HG03354 (cell line): ENCODE results near the gene IZUMO4.
"Not testable (repeated sequence)": the region's sequence is repeated elsewhere in the genome, so short reads cannot be mapped to it uniquely, and the experiment has no call there.

ENCODE experiments used
- ATAC-seq: cut with Tn5 transposase; IDR thresholded peaks from one replicate; pipeline ENCODE4 v1.9.1; 2021; ENCODE audit warnings: mild to moderate bottlenecking; ENCODE audit not compliant: unreplicated experiment, poor library complexity, severe bottlenecking

IZUMO4 gene

DNA sequence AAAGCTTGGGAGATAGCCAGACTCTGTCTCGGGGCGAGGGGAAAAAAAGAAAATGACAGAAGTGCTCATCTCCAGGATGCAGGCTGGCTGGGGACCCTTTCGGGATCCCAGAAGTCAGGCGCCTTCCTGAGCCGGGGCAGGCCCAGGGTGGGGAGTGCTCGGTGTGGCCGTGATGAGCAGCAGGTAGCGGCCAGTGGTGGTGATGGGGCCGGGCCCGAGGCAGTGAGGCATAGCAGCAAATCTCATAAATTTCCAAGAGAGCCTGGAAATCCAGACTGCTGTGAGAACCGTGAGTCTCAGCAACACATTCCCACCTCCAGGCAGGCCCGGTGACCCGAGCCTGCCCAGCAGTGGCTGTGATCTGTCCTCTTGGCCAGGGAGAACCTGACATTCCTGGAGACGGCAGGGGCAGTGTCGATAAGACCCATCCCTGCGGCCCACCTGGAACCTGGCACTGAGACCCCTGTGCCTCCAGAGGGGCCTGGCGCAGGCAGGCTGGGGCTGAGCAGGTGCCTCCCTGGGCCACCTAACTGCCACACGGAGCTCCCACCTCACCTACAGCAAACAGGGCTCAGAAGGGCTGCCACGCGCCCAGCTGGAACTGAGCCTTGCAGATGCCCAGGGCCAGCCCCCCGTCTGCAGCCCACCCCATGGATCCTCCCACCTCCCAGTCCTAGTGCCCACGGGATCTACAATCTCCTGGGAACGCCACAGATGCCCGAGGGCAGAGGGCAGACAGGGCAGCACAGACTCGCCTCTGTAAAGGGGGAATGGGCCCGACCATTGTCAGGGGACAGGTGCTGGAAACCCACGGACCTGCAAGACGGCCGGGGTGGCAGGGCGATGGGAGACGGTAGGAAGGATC is 23.4 kb downstream of the IZUMO4 start:
- ATAC-seq: no peak

DNA sequence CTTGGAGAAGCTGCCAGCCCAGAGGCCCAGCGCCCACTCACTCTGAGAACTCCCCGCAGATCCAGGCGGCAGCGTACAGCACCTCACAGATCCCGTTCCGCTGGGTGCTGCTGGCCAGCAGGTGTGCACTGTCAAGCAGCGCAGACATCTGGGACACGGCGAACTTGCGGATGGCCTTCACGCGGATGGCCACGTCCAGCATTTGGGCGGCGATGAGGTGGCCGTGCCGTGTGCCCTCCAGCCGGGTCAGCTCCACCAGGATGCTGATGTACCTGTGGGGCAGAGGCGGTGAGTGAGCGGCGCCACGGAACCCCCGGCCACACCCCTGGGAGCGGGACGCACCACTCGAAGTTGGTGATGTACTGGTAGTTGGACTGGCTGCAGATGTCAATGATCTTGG is 24.1 kb downstream of the IZUMO4 start:
- ATAC-seq: no peak

DNA sequence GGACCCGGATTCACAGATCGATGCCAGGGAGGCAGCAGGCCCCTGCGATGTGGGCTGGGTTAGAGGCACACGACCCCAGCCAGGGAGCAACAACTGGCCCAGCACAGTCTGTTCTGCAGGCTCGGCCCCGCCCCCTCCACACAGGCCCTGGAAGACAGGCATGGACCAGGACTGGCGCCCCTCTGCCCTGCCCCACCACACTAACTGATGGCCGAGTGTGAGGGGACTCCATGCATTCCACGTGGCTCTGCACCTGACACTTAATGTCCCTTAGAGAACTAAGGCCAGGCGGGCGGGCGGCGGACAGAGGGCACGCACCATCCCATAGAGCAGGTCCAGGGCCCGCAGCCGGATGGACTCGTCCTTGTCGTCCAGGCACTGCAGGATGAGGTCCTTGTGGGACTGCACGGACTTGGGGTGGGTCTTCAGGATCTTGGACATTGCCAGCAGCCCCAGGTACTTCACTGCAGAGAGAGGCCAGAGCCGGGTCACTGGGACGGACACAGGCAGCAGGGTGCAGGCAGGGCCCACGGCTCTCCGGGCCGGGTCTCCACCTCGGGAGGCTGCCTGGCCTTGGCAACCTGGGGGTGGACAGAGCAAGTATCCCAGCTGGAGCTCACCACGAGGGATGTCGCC is 24.8 kb downstream of the IZUMO4 start:
- no peak for ATAC-seq

DNA sequence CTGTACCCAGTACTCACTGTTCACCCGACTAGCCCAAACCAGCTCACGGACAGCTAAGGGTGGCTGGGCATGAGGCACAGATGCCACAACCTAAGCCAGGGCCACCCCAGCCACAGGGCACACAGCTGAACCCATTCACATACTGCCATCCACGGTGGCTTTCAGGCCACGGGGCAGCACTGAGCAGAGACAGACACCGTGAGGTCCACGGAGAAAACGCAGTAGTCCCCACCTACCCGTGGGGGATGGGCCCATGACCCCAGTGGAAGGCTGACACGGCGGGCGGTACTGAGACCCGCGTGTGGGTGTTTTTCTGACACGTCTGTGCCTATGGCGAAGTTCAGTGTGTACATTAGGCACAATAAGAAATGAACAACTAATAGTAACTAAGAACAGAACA is 25.5 kb downstream of the IZUMO4 start:
- no peak for ATAC-seq

DNA sequence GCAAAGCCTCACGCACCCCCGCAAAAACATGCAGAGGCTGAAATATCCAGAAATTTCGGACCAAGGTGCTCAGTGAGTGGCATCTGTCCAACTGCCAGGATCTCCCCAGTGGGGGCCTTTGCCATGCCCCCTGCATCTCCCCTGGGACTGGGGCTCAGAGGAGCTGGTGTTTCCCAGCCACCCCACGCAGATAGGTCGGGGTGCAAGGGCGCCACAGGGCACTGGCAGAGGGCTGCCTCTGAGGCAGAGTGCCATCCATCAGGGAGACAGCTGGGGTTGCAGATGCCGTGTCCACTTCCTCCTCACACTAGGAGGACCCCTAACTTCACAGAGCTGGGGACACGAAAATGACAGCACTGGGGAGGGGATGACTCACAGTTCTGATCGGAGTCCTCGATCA is 26.3 kb downstream of the IZUMO4 start:
- ATAC-seq: no peak

DNA sequence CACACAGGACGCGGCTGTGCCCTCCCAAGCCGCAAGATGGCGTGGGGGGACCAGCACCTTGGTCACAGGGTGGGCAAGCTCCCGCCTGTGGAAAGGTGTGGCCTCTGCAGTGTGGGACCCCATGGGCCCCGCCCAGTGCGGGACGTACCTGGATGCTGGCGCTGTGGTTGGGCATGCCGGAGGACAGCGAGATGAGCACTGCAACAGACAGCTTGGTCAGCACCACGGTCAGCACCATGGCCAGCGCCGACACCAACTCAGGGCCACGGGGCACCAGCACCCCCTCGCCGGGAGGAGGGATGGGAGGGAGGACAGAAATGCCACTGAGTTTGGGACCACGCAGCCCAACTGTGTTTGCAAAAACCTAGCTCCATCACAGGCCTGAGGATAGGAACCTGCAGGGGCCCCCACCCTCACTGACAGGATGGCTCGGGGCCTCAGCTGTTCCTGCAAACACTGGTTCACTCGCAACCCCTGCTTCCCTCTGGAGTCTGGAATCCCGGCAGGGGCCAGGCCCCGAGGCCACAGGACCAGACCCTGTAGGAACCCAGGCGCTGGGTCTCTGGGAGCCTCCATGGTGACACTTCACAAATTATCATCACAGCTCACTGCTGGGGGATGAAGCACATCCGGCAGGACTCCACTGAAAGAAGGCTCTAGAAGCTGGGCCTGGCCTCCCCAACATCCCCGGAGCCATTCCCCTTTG is 27.1 kb downstream of the IZUMO4 start:
- no peak for ATAC-seq

DNA sequence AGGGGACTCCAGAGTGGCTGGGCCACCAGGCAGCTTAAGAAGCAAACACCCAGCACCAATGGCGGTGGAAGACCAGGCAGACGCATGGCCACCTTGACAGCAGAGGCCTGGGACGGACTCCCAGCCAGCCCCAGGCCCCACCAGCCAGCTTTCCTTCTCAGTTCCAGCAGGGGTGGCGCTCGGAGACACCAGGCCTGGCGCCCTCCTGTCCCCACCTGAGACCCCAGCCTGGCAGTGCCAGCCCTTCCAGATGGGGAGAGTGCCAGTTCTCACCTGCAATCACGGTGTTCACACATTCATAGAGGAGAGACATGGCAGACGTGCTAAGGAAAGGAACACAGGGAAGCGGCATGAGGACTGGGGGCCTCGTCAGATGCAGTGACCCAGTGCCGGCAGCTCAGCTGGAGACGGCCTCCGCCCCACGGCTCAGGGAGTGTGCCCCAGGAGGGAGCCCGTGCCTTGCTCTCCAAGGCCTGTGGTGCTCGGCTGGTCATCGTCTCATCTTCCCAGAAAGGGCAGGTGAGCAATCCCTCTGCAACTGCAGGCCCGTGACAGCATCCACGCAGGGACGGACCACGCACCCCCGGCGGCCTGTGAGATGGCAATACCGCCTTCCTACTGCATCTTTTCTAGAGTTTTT is 30.3 kb downstream of the IZUMO4 start:
- ATAC-seq: no peak

DNA sequence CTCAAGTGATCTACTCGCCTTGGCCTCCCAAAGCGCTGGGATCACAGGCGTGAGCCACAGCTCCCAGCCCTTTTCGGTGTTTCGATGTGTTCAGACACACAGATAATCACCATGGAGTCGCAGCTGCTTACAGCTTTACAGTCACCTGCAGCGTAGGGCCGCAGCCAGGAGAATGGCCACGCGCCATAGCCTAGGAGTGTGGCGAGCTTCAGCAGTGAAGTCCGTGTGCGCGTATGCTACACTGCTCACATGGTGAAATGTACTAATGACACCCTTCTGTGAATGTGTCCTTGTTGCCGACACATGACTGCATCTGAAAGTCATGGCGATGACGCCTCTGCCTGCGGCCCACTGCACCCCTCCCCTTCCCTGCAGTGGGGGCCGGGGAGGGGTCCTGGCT is 31.0 kb downstream of the IZUMO4 start:
- no peak for ATAC-seq

DNA sequence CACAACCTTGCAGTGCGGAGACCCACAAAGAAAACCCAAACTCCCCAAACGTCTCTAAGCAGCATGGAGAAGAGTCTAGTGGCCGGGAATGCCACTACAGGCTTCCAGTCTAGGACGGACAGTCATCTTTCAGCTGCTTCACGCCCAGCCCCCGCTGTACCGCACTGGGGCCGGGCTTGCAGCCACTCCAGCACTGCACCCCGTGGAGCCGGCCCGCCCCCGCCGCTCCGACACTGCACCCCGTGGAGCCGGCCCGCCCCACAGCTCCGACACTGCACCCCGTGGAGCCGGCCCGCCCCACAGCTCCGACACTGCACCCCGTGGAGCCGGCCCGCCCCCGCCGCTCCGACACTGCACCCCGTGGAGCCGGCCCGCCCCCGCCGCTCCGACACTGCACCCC is 31.5 kb downstream of the IZUMO4 start:
- ATAC-seq: not testable (repeated sequence)

DNA sequence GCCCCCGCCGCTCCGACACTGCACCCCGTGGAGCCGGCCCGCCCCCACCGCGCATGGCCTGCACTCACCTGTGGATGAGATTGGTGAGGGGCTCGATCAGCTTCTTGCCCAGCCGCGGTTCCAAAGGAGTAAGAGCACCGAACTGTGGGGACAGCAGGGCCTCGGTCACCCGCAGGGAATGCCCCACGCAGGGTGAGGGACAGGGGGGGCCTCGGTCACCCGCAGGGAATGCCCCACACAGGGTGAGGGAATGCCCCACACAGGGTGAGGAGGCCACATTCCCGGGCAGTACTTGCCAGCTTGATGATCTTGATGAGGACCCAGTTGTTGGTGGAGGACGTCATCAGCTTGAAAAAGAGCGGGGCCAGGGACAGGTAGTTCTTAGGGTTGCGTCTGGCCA is 32.3 kb downstream of the IZUMO4 start:
- no peak for ATAC-seq

DNA sequence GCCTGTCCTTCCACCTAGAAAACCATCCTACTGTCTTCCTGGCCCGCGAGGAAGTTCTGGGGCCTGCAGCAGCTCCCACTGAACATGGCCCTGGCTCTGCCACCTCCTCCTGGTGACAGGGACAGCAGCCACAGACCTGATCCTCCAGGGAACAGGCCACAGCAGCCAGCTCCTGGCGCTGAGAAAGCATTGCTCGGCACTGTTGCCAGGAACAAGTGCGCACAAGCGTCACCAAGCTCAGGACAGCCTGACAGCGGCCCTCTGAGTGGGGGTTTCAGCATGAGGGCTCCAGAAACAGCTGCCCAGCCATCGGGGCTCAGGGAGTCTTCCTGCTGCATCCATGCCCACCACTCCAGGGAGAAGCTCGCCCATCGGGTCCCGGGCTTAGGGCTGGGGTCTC is 32.8 kb downstream of the IZUMO4 start:
- ATAC-seq: no peak

DNA sequence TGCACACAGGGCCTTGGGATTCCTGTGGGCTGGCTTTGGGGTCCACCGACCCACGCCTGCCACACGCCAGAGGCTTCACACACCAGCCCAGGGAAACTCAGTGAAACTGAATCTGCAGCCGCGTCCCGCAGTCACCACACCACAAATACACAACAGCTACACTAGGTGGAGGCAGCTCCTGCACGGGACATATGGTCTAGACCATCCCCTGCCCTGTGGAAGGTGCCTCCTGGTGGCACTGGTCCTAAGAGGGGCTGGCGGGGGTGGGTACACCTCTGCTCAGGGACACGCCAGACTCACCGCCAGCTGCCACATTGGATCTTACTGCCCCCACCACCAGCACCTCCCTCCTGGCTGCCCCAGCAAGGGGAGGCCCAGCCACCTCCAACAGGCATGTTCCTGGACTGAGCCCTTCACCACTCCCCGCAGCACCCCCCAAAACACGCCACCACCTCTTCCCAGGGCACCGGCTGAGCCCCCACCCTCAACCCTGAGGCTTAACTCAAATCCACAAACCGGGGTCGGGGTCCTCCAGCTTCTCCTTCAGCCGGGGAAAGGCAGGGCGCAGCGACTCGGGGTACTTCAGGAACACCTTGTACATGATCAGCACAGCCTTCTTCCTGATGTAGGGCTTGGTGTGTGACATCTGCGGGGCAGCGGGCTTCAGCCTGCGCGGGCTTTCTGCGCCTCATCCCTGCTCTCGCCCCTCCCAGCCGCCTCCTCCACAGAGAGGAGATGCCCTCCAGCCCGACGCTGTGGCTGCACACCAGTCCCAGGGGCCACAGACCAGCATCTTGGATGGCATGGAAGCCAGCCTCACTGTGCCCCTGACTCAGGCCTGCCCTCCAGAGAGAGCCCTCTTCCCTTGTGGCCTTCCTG is 33.4 kb downstream of the IZUMO4 start:
- no peak for ATAC-seq

DNA sequence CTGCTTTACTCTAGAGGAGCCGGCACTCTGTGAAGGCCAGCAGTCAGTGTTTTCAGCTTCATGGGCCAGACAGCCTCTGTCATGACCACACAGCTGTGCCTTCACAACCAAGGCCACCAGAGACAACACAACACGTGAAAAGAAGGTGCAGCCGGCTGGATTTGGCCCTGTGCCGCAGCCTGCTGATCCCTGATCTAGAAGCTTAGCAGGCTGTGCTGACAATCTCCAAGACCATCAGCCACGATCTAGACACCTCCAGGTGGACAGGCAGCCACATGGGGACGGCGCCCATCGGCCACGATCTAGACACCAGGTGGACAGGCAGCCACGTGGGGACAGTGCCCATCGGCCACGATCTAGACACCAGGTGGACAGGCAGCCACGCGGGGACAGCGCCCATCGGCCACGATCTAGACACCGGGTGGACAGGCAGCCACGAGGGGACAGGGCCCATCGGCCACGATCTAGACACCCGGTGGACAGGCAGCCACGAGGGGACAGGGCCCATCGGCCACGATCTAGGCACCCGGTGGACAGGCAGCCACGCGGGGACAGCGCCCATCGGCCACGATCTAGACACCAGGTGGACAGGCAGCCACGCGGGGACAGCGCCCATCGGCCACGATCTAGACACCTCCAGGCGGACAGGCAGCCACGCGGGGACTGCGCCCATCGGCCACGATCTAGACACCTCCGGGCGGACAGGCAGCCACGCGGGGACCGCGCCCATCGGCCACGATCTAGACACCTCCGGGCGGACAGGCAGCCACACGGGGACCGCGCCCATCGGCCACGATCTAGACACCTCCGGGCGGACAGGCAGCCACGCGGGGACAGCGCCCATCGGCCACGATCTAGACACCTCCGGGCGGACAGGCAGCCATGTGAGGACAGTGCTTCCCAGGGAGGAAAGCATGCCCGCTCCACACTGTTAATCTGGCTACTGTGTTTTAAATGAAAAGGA is 34.6 kb downstream of the IZUMO4 start:
- ATAC-seq: not testable (repeated sequence)

DNA sequence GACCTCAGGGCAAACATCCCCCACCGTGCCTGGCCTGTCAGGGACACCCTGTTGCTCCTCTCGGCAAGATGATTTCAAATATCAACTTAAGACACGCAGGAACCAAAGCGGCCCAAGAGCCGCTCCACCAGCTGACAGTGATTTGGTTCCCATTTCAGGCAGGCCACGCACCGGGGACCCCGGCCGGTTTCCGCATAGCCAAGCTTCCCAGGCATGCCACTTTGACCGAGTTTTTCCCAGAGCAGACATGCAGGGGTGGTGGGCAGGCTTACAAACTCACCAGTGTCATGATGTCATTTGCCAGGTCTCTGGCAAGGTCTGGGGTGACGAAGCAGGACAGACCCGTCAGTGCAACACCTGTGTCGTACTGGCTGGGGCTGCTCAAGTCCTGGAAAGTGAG is 35.5 kb downstream of the IZUMO4 start:
- ATAC-seq: no peak

DNA sequence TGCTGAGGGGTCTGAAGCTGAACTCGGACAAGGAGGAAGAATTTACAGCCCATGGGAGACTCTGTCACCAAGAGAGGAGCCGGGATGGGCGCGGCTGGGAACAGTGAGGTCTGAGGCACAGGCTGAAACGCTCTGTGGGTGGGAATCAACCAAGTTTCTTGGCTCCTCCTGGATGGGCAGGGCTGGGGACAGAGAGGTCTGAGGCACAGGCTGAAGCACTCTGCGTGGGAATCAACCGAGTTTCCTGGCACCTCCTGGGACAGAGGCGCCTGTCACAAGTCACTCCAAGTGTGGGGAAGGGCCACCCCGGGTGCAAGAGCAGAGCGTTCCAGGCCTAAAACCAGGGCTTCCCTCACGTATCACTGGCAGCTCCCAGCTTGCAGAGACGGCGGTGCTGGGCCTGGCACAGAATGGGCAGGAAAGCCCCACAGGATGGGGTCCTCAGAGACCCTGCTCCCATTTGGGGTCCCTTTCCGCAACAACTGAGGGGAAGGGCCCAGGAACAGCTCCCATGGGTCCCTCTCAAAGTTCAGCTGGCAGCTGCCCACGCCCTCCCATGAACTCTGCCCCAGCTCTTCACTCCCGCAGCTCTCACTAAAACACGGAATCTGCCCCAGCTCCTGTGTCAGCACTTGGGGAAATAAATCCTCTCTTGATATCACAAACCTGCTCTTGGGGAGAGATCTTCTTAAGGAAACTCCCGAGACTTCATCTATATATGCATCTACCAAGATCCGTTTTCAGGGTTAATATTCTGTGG is 36.2 kb downstream of the IZUMO4 start:
- no peak for ATAC-seq

DNA sequence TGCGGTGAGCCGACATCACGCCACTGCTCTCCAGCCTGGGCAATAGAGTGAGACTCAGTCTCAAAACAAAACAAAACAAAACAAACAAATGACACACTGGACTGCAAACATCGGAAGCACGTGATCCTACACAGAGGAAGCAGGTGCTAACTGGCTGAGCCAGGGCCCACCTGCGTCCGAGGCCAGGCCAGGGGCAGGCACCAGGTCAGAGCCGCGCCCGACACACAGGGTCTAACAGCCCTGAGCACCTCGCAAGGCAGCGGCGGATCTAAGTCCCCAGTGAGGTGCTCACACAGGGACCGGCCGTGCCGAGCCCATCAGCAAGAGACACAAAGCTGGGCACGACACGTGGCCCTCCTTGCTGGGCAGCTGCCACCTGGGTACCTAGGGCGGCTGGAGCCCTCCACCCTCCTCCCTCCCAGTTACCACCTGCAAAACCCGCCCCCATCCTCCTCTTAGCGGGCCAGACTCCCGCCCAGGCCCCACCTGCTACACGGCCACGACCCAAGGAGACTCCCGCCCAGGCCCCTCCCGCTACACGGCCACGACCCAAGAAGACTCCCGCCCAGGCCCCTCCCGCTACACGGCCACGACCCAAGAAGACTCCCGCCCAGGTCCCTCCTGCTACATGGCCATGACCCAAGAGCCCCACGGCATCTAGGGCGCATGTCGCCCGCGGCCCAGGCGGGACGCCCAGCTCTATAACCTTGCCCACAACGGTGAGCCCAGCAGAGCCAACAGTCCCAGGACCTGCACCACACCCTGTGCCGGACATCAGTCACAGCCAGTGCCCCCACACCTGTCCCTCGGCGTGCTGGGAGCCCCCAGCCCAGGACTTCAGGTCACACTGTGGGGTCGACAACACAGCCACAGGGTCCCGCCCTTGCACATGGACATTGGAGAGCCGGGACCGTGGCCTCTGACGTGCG is 39.0 kb downstream of the IZUMO4 start:
- no peak for ATAC-seq

DNA sequence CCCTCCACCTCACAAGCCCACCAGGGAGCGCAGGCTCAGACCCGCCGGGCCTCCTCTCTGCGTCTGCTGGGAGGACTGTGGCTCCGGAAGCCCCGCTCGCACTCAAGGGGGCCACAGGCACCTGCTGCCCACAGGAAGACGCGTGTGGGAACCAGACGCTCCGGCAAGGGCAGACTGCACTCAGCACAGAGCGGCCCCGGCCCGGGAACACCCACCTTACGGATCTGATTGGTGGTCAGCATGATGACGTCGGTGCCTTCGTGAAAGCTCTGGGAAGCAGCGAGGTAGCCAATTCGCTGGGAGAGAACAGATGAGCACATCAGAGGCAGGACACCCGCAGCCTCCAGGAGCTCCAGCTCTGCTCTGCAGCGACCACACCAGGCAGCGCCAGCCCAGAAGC is 40.1 kb downstream of the IZUMO4 start:
- ATAC-seq: no peak
